ENCODE results near the gene ST6GALNAC5. TPM values are rescaled to one million over a fixed set of nuclear protein-coding genes. Genes with fewer than 3 reads are reported as not detected.

Gene ST6GALNAC5
- total RNA-seq, 1 experiment from 2014 or later = 2.0 TPM

- H3K4me3 Mint-ChIP-seq (ENCODE audit: low read depth, unreplicated experiment) = no peak overlapping the region
- TF ChIP-seq CTCF (IDR thresholded peaks at IDR 0.05; ENCODE audit: unreplicated experiment) = no peak
- no peaks in the 10 kb centered on the region for H3K9me3 Mint-ChIP-seq (ENCODE audit: low read depth, unreplicated experiment)
- BruUV-seq (replicated peaks) = no TSS peak
- H3K36me3 Mint-ChIP-seq (ENCODE audit: insufficient read depth, unreplicated experiment) = no peaks in the 10 kb centered on the region
- intact Hi-C loops (cut with micrococcal nuclease; ENCODE audit: unreplicated experiment) = no loop called here
- H3K27ac Mint-ChIP-seq (ENCODE audit: unreplicated experiment) = no peak overlapping the region
- no peak for DNase-seq
- CTCF ChIA-PET = interaction anchor here (0.6 kb wide), 1 partner anchor 26 kb away, joined by 3 read pairs; no protein-coding TSS in a partner anchor
- H3K4me1 Mint-ChIP-seq (ENCODE audit: low read depth, unreplicated experiment) = no peaks in the 10 kb centered on the region
- H3K27me3 Mint-ChIP-seq (ENCODE audit: unreplicated experiment) = peaks cover 17% of the 10 kb centered on the region
These were observed 10.1 kb upstream of the ST6GALNAC5 start for GRCh38 chr1:76857138-76857537.

- Mint-ChIP-seq H3K4me1 (ENCODE audit: low read depth, unreplicated experiment) (no peaks in the 10 kb centered on the region), H3K36me3 (ENCODE audit: insufficient read depth, unreplicated experiment) (no peaks in the 10 kb centered on the region), H3K9me3 (ENCODE audit: low read depth, unreplicated experiment) (no peaks in the 10 kb centered on the region), H3K27me3 (ENCODE audit: unreplicated experiment) (peaks cover 17% of the 10 kb centered on the region), H3K4me3 (ENCODE audit: low read depth, unreplicated experiment) (no peak overlapping the region), H3K27ac (ENCODE audit: unreplicated experiment) (no peak overlapping the region)
- CTCF ChIA-PET = no interaction called here
- TF ChIP-seq CTCF (IDR thresholded peaks at IDR 0.05; ENCODE audit: unreplicated experiment) = no peak
- no TSS peak for BruUV-seq (replicated peaks)
- no peak for DNase-seq
- intact Hi-C loops (cut with micrococcal nuclease; ENCODE audit: unreplicated experiment) = no loop called here
These were observed 9.3 kb upstream of the ST6GALNAC5 start for GRCh38 chr1:76857973-76858372.

- H3K27ac Mint-ChIP-seq (ENCODE audit: unreplicated experiment) = no peak overlapping the region
- intact Hi-C loops (cut with micrococcal nuclease; ENCODE audit: unreplicated experiment) = no loop called here
- BruUV-seq (replicated peaks) = no TSS peak
- TF ChIP-seq CTCF (IDR thresholded peaks at IDR 0.05; ENCODE audit: unreplicated experiment) = no peak
- H3K4me1 Mint-ChIP-seq (ENCODE audit: low read depth, unreplicated experiment) = no peaks in the 10 kb centered on the region
- H3K27me3 Mint-ChIP-seq (ENCODE audit: unreplicated experiment) = peaks cover 17% of the 10 kb centered on the region
- no peak for DNase-seq
- no peak overlapping the region for H3K4me3 Mint-ChIP-seq (ENCODE audit: low read depth, unreplicated experiment)
- H3K9me3 Mint-ChIP-seq (ENCODE audit: low read depth, unreplicated experiment) = no peaks in the 10 kb centered on the region
- no peaks in the 10 kb centered on the region for H3K36me3 Mint-ChIP-seq (ENCODE audit: insufficient read depth, unreplicated experiment)
- CTCF ChIA-PET = no interaction called here
These were observed 6.1 kb upstream of the ST6GALNAC5 start for GRCh38 chr1:76861149-76861548.

GRCh38 chr1:76862447-76862846 lies 4.8 kb upstream of the ST6GALNAC5 start:
- no peak for DNase-seq
- no peak overlapping the region for H3K4me3 Mint-ChIP-seq (ENCODE audit: low read depth, unreplicated experiment)
- H3K27ac Mint-ChIP-seq (ENCODE audit: unreplicated experiment) = no peak overlapping the region
- BruUV-seq (replicated peaks) = no TSS peak
- H3K9me3 Mint-ChIP-seq (ENCODE audit: low read depth, unreplicated experiment) = no peaks in the 10 kb centered on the region
- CTCF ChIA-PET = no interaction called here
- no peak for TF ChIP-seq CTCF (IDR thresholded peaks at IDR 0.05; ENCODE audit: unreplicated experiment)
- H3K4me1 Mint-ChIP-seq (ENCODE audit: low read depth, unreplicated experiment) = no peaks in the 10 kb centered on the region
- intact Hi-C loops (cut with micrococcal nuclease; ENCODE audit: unreplicated experiment) = no loop called here
- H3K27me3 Mint-ChIP-seq (ENCODE audit: unreplicated experiment) = peaks cover 15% of the 10 kb centered on the region
- no peaks in the 10 kb centered on the region for H3K36me3 Mint-ChIP-seq (ENCODE audit: insufficient read depth, unreplicated experiment)
